Measurements from ENCODE around the gene ZC3H6. TPM values are rescaled to one million over a fixed set of nuclear protein-coding genes. Genes with fewer than 3 reads are reported as not detected.

Gene ZC3H6
- total and polyA plus RNA-seq, 2 experiments from 2014 or later: 2.1 to 2.5 TPM

DNA sequence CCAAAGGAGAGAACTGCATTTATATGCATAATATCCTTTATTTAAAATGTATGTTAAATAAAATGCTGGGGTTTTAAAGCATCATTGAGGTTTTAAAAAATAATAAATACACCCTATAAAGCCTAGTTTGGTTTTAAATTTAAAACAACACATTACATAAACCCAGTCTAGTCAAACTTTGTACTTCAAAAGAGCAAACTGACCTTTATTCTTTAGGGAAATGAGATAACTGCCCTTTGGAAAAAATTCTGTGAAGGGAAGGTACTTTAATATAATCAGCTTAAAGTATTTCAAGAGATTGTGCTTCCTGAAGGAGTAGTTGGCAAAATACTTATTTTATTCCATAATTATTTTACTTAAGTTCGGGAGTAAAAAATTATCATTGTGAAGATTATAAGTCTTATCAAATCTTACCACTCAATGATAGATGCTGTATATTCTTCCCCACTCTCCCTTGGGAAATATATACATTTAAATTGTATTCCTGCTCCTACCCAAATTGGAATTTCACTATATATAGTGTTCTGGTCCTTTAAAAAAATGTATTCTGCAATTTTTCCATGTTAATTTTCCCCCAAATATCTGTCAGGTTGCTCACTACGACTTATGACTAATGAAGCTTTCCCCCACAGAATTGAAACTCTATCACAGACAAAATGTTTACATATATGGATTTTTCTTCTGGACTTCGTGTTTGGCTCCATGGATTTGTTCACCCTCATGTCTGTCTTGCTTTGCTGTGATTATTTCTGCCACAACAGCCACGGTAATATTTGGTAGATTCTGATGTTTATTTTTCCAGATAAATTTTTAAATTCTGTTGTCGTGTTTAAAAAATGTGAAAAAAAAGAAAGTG, 42.1 kb downstream of the ZC3H6 start:
- in situ Hi-C loops (cut with MboI): no loop called here
- Histone ChIP-seq H3F3A (ENCODE audit: insufficient read depth) (no peaks in the 10 kb centered on the region), H3K27me3 (replicated peaks; ENCODE audit: insufficient read depth) (no peaks in the 10 kb centered on the region), H3K9ac (no peak overlapping the region), H3K4me3 (no peak overlapping the region), H3K79me2 (ENCODE audit: insufficient read depth) (no peaks in the 10 kb centered on the region), H3K36me3 (ENCODE audit: low read depth) (no peaks in the 10 kb centered on the region), H3K4me1 (ENCODE audit: insufficient read depth) (no peaks in the 10 kb centered on the region), H4K20me1 (ENCODE audit: insufficient read depth) (no peaks in the 10 kb centered on the region), H3K9me3 (ENCODE audit: low read depth) (no peaks in the 10 kb centered on the region), H3K9me2 (ENCODE audit: insufficient read depth) (no peaks in the 10 kb centered on the region), H3K4me2 (ENCODE audit: unreplicated experiment) (no peak overlapping the region), H3K27ac (no peak overlapping the region), H2AFZ (no peak overlapping the region)
- peak; percentile 7 for DNase-seq
- WGBS, 2 experiments (ENCODE audit: low coverage in 1 of 2, low lambda C conversion rate in 2 of 2, missing lambda C conversion rate in 2 of 2): 68 to 69% methylated on average over 5 of the region's 5 CpGs
- no peak for TF ChIP-seq EZH2phosphoT487 (IDR thresholded peaks at IDR 0.05; ENCODE audit: insufficient read depth, low read depth)
- no peak for TF ChIP-seq EZH2 (IDR thresholded peaks at IDR 0.05; ENCODE audit: insufficient read depth, poor library complexity, severe bottlenecking)

DNA sequence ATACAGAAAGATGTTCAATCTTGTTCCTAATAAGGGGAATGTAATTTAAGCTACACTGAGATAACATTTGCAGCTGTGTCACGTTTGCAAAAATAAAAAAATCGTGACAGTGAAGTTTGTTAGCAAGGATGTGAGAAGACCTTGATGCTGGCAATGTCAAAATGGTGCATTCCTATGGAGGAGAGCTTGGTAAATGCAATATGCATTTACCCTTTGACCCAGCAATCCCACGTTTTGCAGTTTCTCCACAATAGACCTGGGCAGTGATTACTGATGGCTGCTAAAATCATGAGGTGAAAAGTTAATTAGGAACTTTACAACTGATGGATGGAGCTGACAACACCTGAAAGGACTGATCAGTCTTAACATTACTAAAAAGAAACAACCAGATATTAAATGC, 43.1 kb downstream of the ZC3H6 start:
- 55 to 66% methylated on average over 3 of the region's 3 CpGs for WGBS, 2 experiments (ENCODE audit: low coverage in 1 of 2, low lambda C conversion rate in 2 of 2, missing lambda C conversion rate in 2 of 2)
- Histone ChIP-seq H3K27me3 (replicated peaks; ENCODE audit: insufficient read depth) (no peaks in the 10 kb centered on the region), H4K20me1 (ENCODE audit: insufficient read depth) (no peaks in the 10 kb centered on the region), H3K27ac (no peak overlapping the region), H3K9me3 (ENCODE audit: low read depth) (no peaks in the 10 kb centered on the region), H3K36me3 (ENCODE audit: low read depth) (0 out of 2 replicates have a peak, but pooled peaks cover 7% of the 10 kb centered on the region), H2AFZ (no peak overlapping the region), H3K79me2 (ENCODE audit: insufficient read depth) (no peaks in the 10 kb centered on the region), H3K4me2 (ENCODE audit: unreplicated experiment) (no peak overlapping the region), H3K4me3 (no peak overlapping the region), H3K9me2 (ENCODE audit: insufficient read depth) (no peaks in the 10 kb centered on the region), H3F3A (ENCODE audit: insufficient read depth) (no peaks in the 10 kb centered on the region), H3K4me1 (ENCODE audit: insufficient read depth) (no peaks in the 10 kb centered on the region), H3K9ac (no peak overlapping the region)
- in situ Hi-C loops (cut with MboI): no loop called here
- DNase-seq: no peak
- TF ChIP-seq EZH2 (IDR thresholded peaks at IDR 0.05; ENCODE audit: insufficient read depth, poor library complexity, severe bottlenecking): no peak
- TF ChIP-seq EZH2phosphoT487 (IDR thresholded peaks at IDR 0.05; ENCODE audit: insufficient read depth, low read depth): no peak

- H3K9me2 ChIP-seq (ENCODE audit: insufficient read depth): no peaks in the 10 kb centered on the region
- H3F3A ChIP-seq (ENCODE audit: insufficient read depth): no peaks in the 10 kb centered on the region
- TF ChIP-seq EZH2 (IDR thresholded peaks at IDR 0.05; ENCODE audit: insufficient read depth, poor library complexity, severe bottlenecking) (no peak), EZH2phosphoT487 (IDR thresholded peaks at IDR 0.05; ENCODE audit: insufficient read depth, low read depth) (no peak)
- H3K79me2 ChIP-seq (ENCODE audit: insufficient read depth): no peaks in the 10 kb centered on the region
- no peaks in the 10 kb centered on the region for H3K27me3 ChIP-seq (replicated peaks; ENCODE audit: insufficient read depth)
- H4K20me1 ChIP-seq (ENCODE audit: insufficient read depth): no peaks in the 10 kb centered on the region
- no peak overlapping the region for H3K27ac ChIP-seq
- in situ Hi-C loops (cut with MboI): no loop called here
- H2AFZ ChIP-seq: no peak overlapping the region
- H3K9ac ChIP-seq: no peak overlapping the region
- peak; percentile 44 for DNase-seq
- 93% methylated on average over 3 of the region's 3 CpGs; no CpG with 5 or more reads in 1 of the 2 experiments for WGBS, 2 experiments (ENCODE audit: low coverage in 1 of 2, low lambda C conversion rate in 2 of 2, missing lambda C conversion rate in 2 of 2)
- H3K4me2 ChIP-seq (ENCODE audit: unreplicated experiment): no peak overlapping the region
- no peaks in the 10 kb centered on the region for H3K4me1 ChIP-seq (ENCODE audit: insufficient read depth)
- H3K4me3 ChIP-seq: no peak overlapping the region
- 0 out of 2 replicates have a peak, but pooled peaks cover 7% of the 10 kb centered on the region for H3K36me3 ChIP-seq (ENCODE audit: low read depth)
- H3K9me3 ChIP-seq (ENCODE audit: low read depth): no peaks in the 10 kb centered on the region
Observed at GRCh38 chr2:112321375-112322320, 46.3 kb downstream of the ZC3H6 start.

DNA sequence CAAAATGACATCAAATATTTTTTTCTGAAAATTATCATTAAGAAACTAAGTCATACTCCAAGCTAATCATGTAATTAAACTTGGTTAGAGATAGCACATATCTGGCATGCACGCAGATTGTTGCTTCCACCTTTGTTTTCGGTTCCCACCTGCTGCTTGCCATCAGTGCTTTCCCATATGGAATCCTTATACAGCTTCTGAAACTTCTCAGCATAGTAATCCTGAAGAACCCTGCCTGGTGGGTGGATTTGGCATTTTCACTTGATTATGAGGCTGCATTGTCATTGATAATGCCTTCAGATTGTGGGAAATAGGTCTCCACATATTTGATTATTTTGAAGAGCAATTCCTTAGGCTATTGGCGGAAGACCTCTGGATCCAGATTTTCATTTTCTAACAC, 47.5 kb downstream of the ZC3H6 start:
- Histone ChIP-seq H3F3A (ENCODE audit: insufficient read depth) (no peaks in the 10 kb centered on the region), H3K36me3 (ENCODE audit: low read depth) (0 out of 2 replicates have a peak, but pooled peaks cover 7% of the 10 kb centered on the region), H3K9me2 (ENCODE audit: insufficient read depth) (no peaks in the 10 kb centered on the region), H3K4me1 (ENCODE audit: insufficient read depth) (no peaks in the 10 kb centered on the region), H4K20me1 (ENCODE audit: insufficient read depth) (no peaks in the 10 kb centered on the region), H3K4me2 (ENCODE audit: unreplicated experiment) (no peak overlapping the region), H2AFZ (no peak overlapping the region), H3K79me2 (ENCODE audit: insufficient read depth) (no peaks in the 10 kb centered on the region), H3K27me3 (replicated peaks; ENCODE audit: insufficient read depth) (no peaks in the 10 kb centered on the region), H3K27ac (no peak overlapping the region), H3K9me3 (ENCODE audit: low read depth) (no peaks in the 10 kb centered on the region), H3K4me3 (no peak overlapping the region), H3K9ac (no peak overlapping the region)
- 83 to 91% methylated on average over 3 of the region's 3 CpGs for WGBS, 2 experiments (ENCODE audit: low coverage in 1 of 2, low lambda C conversion rate in 2 of 2, missing lambda C conversion rate in 2 of 2)
- no peak for DNase-seq
- in situ Hi-C loops (cut with MboI): no loop called here
- TF ChIP-seq EZH2phosphoT487 (IDR thresholded peaks at IDR 0.05; ENCODE audit: insufficient read depth, low read depth) (no peak), EZH2 (IDR thresholded peaks at IDR 0.05; ENCODE audit: insufficient read depth, poor library complexity, severe bottlenecking) (no peak)

All from GM23248 (cell line).